Spleen (tissue), 11 donors: ENCODE results near the gene EPS8. TPM values are rescaled to one million over a fixed set of nuclear protein-coding genes. Genes with fewer than 3 reads are reported as not detected.
"Not testable (repeated sequence)": the region's sequence is repeated elsewhere in the genome, so short reads cannot be mapped to it uniquely, and the experiment has no call there.

Source experiments
- DNase-seq: peaks from one replicate; pipeline ENCODE4 v3.0.0-alpha.2; 2020
- H3K27ac ChIP-seq, 8 donors: fragments of 200-600 bp; sonication (generic) in 7 of 8; 1 replicate in 4 of 8; 2 replicates in 4 of 8; pipeline versions ENCODE4 v1.5.0 to v1.8.0; 2016 to 2021; ENCODE audit warnings: inconsistent platforms in 4 of 8, mild to moderate bottlenecking in 4 of 8, moderate library complexity in 1 of 8
- H3K27me3 ChIP-seq, 7 donors: fragments of 200-600 bp; sonication (generic) in 6 of 7; replicated peaks in 1 of 7; 1 replicate in 4 of 7; 2 replicates in 3 of 7; pipeline versions ENCODE4 v1.5.0 to v1.8.0; 2016 to 2021; ENCODE audit warnings: inconsistent platforms in 3 of 7, mild to moderate bottlenecking in 1 of 7
- H3K36me3 ChIP-seq, 6 donors: fragments of 200-600 bp; sonication (generic) in 5 of 6; 1 replicate in 4 of 6; 2 replicates in 2 of 6; pipeline versions ENCODE4 v1.5.0 to v1.8.0; 2016 to 2021; ENCODE audit warnings: inconsistent platforms in 2 of 6
- H3K4me1 ChIP-seq, 6 donors: fragments of 200-600 bp; sonication (generic) in 5 of 6; 1 replicate in 3 of 6; 2 replicates in 3 of 6; pipeline versions ENCODE4 v1.5.0 to v1.8.0; 2016 to 2021; ENCODE audit warnings: inconsistent platforms in 3 of 6
- H3K4me3 ChIP-seq, 8 donors: fragments of 200-600 bp; sonication (generic) in 7 of 8; 1 replicate in 4 of 8; 2 replicates in 4 of 8; pipeline versions ENCODE4 v1.5.0 to v1.8.0; 2016 to 2021; ENCODE audit warnings: inconsistent platforms in 4 of 8, mild to moderate bottlenecking in 4 of 8, moderate library complexity in 2 of 8
- H3K9me3 ChIP-seq, 8 donors: fragments of 200-600 bp; sonication (generic) in 7 of 8; 1 replicate in 4 of 8; 2 replicates in 4 of 8; pipeline versions ENCODE4 v1.5.0 to v1.8.0; 2016 to 2021; ENCODE audit warnings: inconsistent platforms in 4 of 8
- CTCF ChIP-seq, 11 experiments: fragments of 200-600 bp in 7 of 11; fragments of 450-650 bp in 4 of 11; sonication (generic) in 4 of 11; IDR thresholded peaks in 8 of 11; conservative IDR thresholded peaks in 3 of 11; 1 replicate in 7 of 11; 2 replicates in 4 of 11; pipeline versions ENCODE4 v1.4.0 to v1.8.0; 2016 to 2021; ENCODE audit warnings: antibody characterized with exemption in 11 of 11, inconsistent platforms in 4 of 11, mild to moderate bottlenecking in 1 of 11
- POLR2A ChIP-seq, 3 donors: fragments of 450-650 bp; IDR thresholded peaks; one replicate each; pipeline ENCODE4 v1.5.1; 2017; ENCODE audit warnings: antibody characterized with exemption in 3 of 3, mild to moderate bottlenecking in 1 of 3
- POLR2AphosphoS5 ChIP-seq, 3 donors: sonication (generic); formaldehyde crosslinking; IDR thresholded peaks; one replicate each; pipeline ENCODE4 v1.5.1; 2017; ENCODE audit warnings: antibody characterized with exemption in 3 of 3
- WGBS, 5 donors: extraction: QIAGEN DNeasy Blood & Tissue Kit in 3 of 5; methylation state at CpG; one replicate each; pipeline versions ENCODE4 v1.1.5 to v1.1.7; 2013 to 2018; 5-methylcytosine and 5-hydroxymethylcytosine counted together
- intact Hi-C: fragments of 100-400 bp; cut with DNase I; formaldehyde crosslinking; loops from one replicate; pipeline ENCODE4 v1.15.0; 2023; ENCODE audit warnings: low total_unique reads
- polyA plus RNA-seq, 3 donors: library from polyadenylated mRNA; stranded (reverse); fragments of 200-250 nt; gene quantifications; one replicate each; pipeline ENCODE4 v1.2.1, GENCODE V29; 2013
- total RNA-seq, 7 donors: library from RNA; depleted of rRNA in 3 of 7; stranded (reverse); fragments of >200 nt in 3 of 7; fragmentation: NEBNext Ultra II Directional in 4 of 7; extraction: Animal tissue kit (Norgen Biotek cat#: 25700) in 4 of 7; gene quantifications; one replicate each; pipeline versions ENCODE4 v1.1.0 to v1.2.1, GENCODE V29; 2016 to 2021
- donor health status: healthy with polysubstance abuse.
- donor health status: DM: no; HTN: no; CAD: no; lungs with moderate emphysema.
- donor health status: DM: no; HTN: no; CAD: no.
- donor health status: Bipolar disorder and iron deficiency.
- donor health status: healthy.
- donor health status: DM: no; HTN: no; CAD: no.
- donor health status: DM: yes; HTN: yes; CAD: no.

Gene EPS8
- total and polyA plus RNA-seq, 10 donors, result 4.6 to 90.5 (median 30.9) TPM

- Histone ChIP-seq H3K36me3 (no peaks in the 10 kb centered on the region), H3K4me3 (no peak overlapping the region), H3K27ac (no peak overlapping the region), H3K4me1 (no peaks in the 10 kb centered on the region), H3K27me3 (no peaks in the 10 kb centered on the region), H3K9me3 (no peaks in the 10 kb centered on the region)
- intact Hi-C loops, result no loop called here
- DNase-seq, result no peak
- WGBS, 5 donors, result 79 to 91% (median 88%) methylated on average over 1 of the region's 1 CpG
- TF ChIP-seq CTCF (IDR thresholded peaks at IDR 0.05 in 8 of 11, conservative IDR thresholded peaks at IDR 0.05 in 3 of 11) (no peak), POLR2A (IDR thresholded peaks at IDR 0.05) (no peak), POLR2AphosphoS5 (IDR thresholded peaks at IDR 0.05) (no peak)
Measured at GRCh38 chr12:15763328-15763727, 25.9 kb downstream of the EPS8 start.

- intact Hi-C loops, H3K4me3 ChIP-seq, H3K27me3 ChIP-seq, H3K9me3 ChIP-seq, H3K27ac ChIP-seq, H3K36me3 ChIP-seq, DNase-seq, H3K4me1 ChIP-seq: not testable (repeated sequence)
- 91 to 97% (median 96%) methylated on average over 7 of the region's 7 CpGs for WGBS, 5 donors
Measured at GRCh38 chr12:15762162-15762561, 27.0 kb downstream of the EPS8 start.

- DNase-seq, result no peak
- WGBS, 5 donors, result 81 to 90% (median 86%) methylated on average over 7 of the region's 7 CpGs
- Histone ChIP-seq H3K4me3 (no peak overlapping the region), H3K36me3 (no peaks in the 10 kb centered on the region), H3K9me3 (no peaks in the 10 kb centered on the region), H3K27me3 (no peaks in the 10 kb centered on the region), H3K27ac (no peak overlapping the region), H3K4me1 (no peaks in the 10 kb centered on the region)
- intact Hi-C loops, result no loop called here
- TF ChIP-seq POLR2AphosphoS5 (IDR thresholded peaks at IDR 0.05) (no peak), POLR2A (IDR thresholded peaks at IDR 0.05) (no peak), CTCF (IDR thresholded peaks at IDR 0.05 in 8 of 11, conservative IDR thresholded peaks at IDR 0.05 in 3 of 11) (no peak)
Measured at GRCh38 chr12:15757553-15758255, 31.5 kb downstream of the EPS8 start.

- 73 to 94% (median 88%) methylated on average over 1 of the region's 1 CpG for WGBS, 5 donors
- no peaks in the 10 kb centered on the region for H3K9me3 ChIP-seq
- TF ChIP-seq CTCF (IDR thresholded peaks at IDR 0.05 in 8 of 11, conservative IDR thresholded peaks at IDR 0.05 in 3 of 11), result no peak
- no peak for TF ChIP-seq POLR2AphosphoS5 (IDR thresholded peaks at IDR 0.05)
- TF ChIP-seq POLR2A (IDR thresholded peaks at IDR 0.05), result no peak
- no peaks in the 10 kb centered on the region for H3K27me3 ChIP-seq
- intact Hi-C loops, result no loop called here
- H3K4me1 ChIP-seq, result no peaks in the 10 kb centered on the region
- H3K27ac ChIP-seq, result no peak overlapping the region
- no peak overlapping the region for H3K4me3 ChIP-seq
- DNase-seq, result no peak
- H3K36me3 ChIP-seq, result no peaks in the 10 kb centered on the region
Measured at GRCh38 chr12:15756822-15757221, 32.4 kb downstream of the EPS8 start.
